SH-SY5Y (cell line): ENCODE results near the gene CCDC81.

Experiments
- GATA2 ChIP-seq: IDR thresholded peaks from 2 replicates; pipeline ENCODE4 v1.6.1; 2011; ENCODE audit warnings: mild to moderate bottlenecking, low read depth, low read length
- GATA3 ChIP-seq: IDR thresholded peaks from 2 replicates; pipeline ENCODE4 v1.6.1; 2011; ENCODE audit warnings: low read depth, mild to moderate bottlenecking, low read length, moderate library complexity

- TF ChIP-seq GATA2 (no peak), GATA3 (no peak)
These were observed 11.6 kb downstream of the CCDC81 start for GRCh38 chr11:86386283-86386682.
